NCI-H345 treated with DMSO at 0.1 percent for 48 hours (cell line): ENCODE measurements around the gene USP17L17.
"Not testable (repeated sequence)": the region's sequence is repeated elsewhere in the genome, so short reads cannot be mapped to it uniquely, and the experiment has no call there.

Experiments used
- DNase-seq: peaks from one replicate; lab custom pipeline; 2025; ENCODE audit not compliant: unreplicated experiment; lab: John Stamatoyannopoulos, UW

Gene USP17L17

GRCh38 chr4:9243579-9243978 is at the start of gene USP17L17:
Gene USP17L17 (plus strand): TSS chr4:9243879. CDS start chr4:9243879, 0 bp downstream.
- DNase-seq = not testable (repeated sequence)

GRCh38 chr4:9210357-9210756 is 33.3 kb upstream of the USP17L17 start, which contains the start of gene USP17L10:
Gene USP17L10 (plus strand): TSS chr4:9210657. CDS start chr4:9210657, 0 bp downstream.
- not testable (repeated sequence) for DNase-seq

- DNase-seq = not testable (repeated sequence)
Measured at GRCh38 chr4:9214701-9215100, 29.0 kb upstream of the USP17L17 start.

GRCh38 chr4:9215105-9215504 is 28.6 kb upstream of the USP17L17 start, which contains the start of gene USP17L11:
Gene USP17L11 (plus strand): TSS chr4:9215405. CDS start chr4:9215405, 0 bp downstream.
- not testable (repeated sequence) for DNase-seq

- DNase-seq = not testable (repeated sequence)
Measured at GRCh38 chr4:9219852-9220251, 23.8 kb upstream of the USP17L17 start, which contains the start of gene USP17L12. Gene USP17L12 (plus strand): TSS chr4:9220152. CDS start chr4:9220152, 0 bp downstream.

GRCh38 chr4:9224596-9224995 is 19.1 kb upstream of the USP17L17 start, which contains the start of gene USP17L13:
Gene USP17L13 (plus strand): TSS chr4:9224896. CDS start chr4:9224896, 0 bp downstream.
- not testable (repeated sequence) for DNase-seq

GRCh38 chr4:9230249-9230648 is 13.4 kb upstream of the USP17L17 start:
- DNase-seq = not testable (repeated sequence)

GRCh38 chr4:9234085-9234484 is 9.6 kb upstream of the USP17L17 start, which contains the start of gene USP17L15:
Gene USP17L15 (plus strand): TSS chr4:9234385. CDS start chr4:9234385, 0 bp downstream.
- DNase-seq = not testable (repeated sequence)

GRCh38 chr4:9238461-9238860 is 5.2 kb upstream of the USP17L17 start:
- not testable (repeated sequence) for DNase-seq

- DNase-seq = not testable (repeated sequence)
Measured at GRCh38 chr4:9247953-9248680, 4.4 kb downstream of the USP17L17 start, which contains the start of gene USP17L18. Gene USP17L18 (plus strand): TSS chr4:9248630. CDS start chr4:9248630, 0 bp downstream.

GRCh38 chr4:9253078-9253477 is 9.4 kb downstream of the USP17L17 start, which contains the start of gene USP17L19:
Gene USP17L19 (plus strand): TSS chr4:9253378. CDS start chr4:9253378, 0 bp downstream.
- not testable (repeated sequence) for DNase-seq

- not testable (repeated sequence) for DNase-seq
Measured at GRCh38 chr4:9257824-9258223, 14.1 kb downstream of the USP17L17 start, which contains the start of gene USP17L20. Gene USP17L20 (plus strand): TSS chr4:9258124. CDS start chr4:9258124, 0 bp downstream.

- DNase-seq = not testable (repeated sequence)
Measured at GRCh38 chr4:9262572-9262971, 18.9 kb downstream of the USP17L17 start, which contains the start of gene USP17L21. Gene USP17L21 (plus strand): TSS chr4:9262872. CDS start chr4:9262872, 0 bp downstream.

- DNase-seq = not testable (repeated sequence)
Measured at GRCh38 chr4:9267319-9267718, 23.6 kb downstream of the USP17L17 start, which contains the start of gene USP17L22. Gene USP17L22 (plus strand): TSS chr4:9267619. CDS start chr4:9267619, 0 bp downstream.

- DNase-seq = not testable (repeated sequence)
Measured at GRCh38 chr4:9271719-9272118, 28.0 kb downstream of the USP17L17 start.
